Testis (tissue), 3 donors: ENCODE results near the gene CNTRL. TPM values are rescaled to one million over a fixed set of nuclear protein-coding genes. Genes with fewer than 3 reads are reported as not detected.
A peak's percentile ranks its signal among the peaks of the same experiment; 100 is the strongest.

Source experiments
- DNase-seq: peaks from one replicate; pipeline ENCODE4 v3.0.0-alpha.2; 2019
- H3K27ac ChIP-seq, 2 donors: fragments of 200-600 bp; sonication (generic); one replicate each; pipeline ENCODE4 v1.5.1; 2019
- H3K27me3 ChIP-seq: fragments of 200-600 bp; sonication (generic); one replicate; pipeline ENCODE4 v1.5.1; 2019
- H3K36me3 ChIP-seq: fragments of 200-600 bp; sonication (generic); one replicate; pipeline ENCODE4 v1.5.1; 2017; ENCODE audit warnings: low read depth; ENCODE audit errors: missing control alignments
- H3K4me1 ChIP-seq: fragments of 200-600 bp; sonication (generic); one replicate; pipeline ENCODE4 v1.5.1; 2019
- H3K4me3 ChIP-seq, 2 donors: fragments of 200-600 bp; sonication (generic); one replicate each; pipeline ENCODE4 v1.5.1; 2017 to 2019
- H3K9me3 ChIP-seq: fragments of 200-600 bp; sonication (generic); one replicate; pipeline ENCODE4 v1.5.1; 2017
- CTCF ChIP-seq, 3 experiments: fragments of 450-650 bp in 2 of 3; fragments of 200-600 bp in 1 of 3; sonication (generic) in 1 of 3; IDR thresholded peaks; one replicate each; pipeline ENCODE4 v1.5.1; 2016 to 2019; ENCODE audit warnings: antibody characterized with exemption in 3 of 3, mild to moderate bottlenecking in 2 of 3, moderate library complexity in 1 of 3
- POLR2A ChIP-seq: fragments of 450-650 bp; IDR thresholded peaks from one replicate; pipeline ENCODE4 v1.6.1; 2017; ENCODE audit warnings: antibody characterized with exemption, mild to moderate bottlenecking, moderate library complexity
- WGBS, 2 donors: methylation state at CpG; one replicate each; pipeline ENCODE4 v1.1.5; 2018; 5-methylcytosine and 5-hydroxymethylcytosine counted together
- intact Hi-C: fragments of 100-400 bp; cut with DNase I; formaldehyde crosslinking; loops from one replicate; pipeline ENCODE4 v1.15.1; 2023; ENCODE audit warnings: low total_unique reads
- polyA plus RNA-seq: library from polyadenylated mRNA; stranded (reverse); fragments of 350-450 nt; fragmentation: Illumina TruSeq; extraction: RNeasy Lipid Tissue Mini Kit (QIAGEN cat#74804); gene quantifications from one replicate; pipeline ENCODE4 v1.2.3, GENCODE V29; 2014; ENCODE audit warnings: low read depth, low replicate concordance; ENCODE audit not compliant: insufficient read depth
- total RNA-seq, 2 donors: library from RNA; depleted of rRNA; stranded (reverse); fragments of >200 nt; gene quantifications; one replicate each; pipeline ENCODE4 v1.2.3, GENCODE V29; 2016

CNTRL gene
- total and polyA plus RNA-seq, 3 donors from 2014 or later = 42.4 to 94.7 (median 57.7) TPM

- TF ChIP-seq POLR2A (no peak), CTCF (IDR thresholded peaks at IDR 0.05) (no peak)
- Histone ChIP-seq H3K27me3 (no peaks in the 10 kb centered on the region), H3K4me1 (peaks cover 24% of the 10 kb centered on the region), H3K4me3 (no peak overlapping the region), H3K9me3 (no peaks in the 10 kb centered on the region), H3K27ac (no peak overlapping the region), H3K36me3 (no peaks in the 10 kb centered on the region)
- DNase-seq = no peak
- 15 to 26% methylated on average over 4 of the region's 4 CpGs for WGBS, 2 donors
- intact Hi-C loops = no loop called here
Measured at GRCh38 chr9:121198512-121199042, 123.8 kb downstream of the CNTRL start.

- peak overlapping the region in 1 of 2 donors; percentile 6 for H3K27ac ChIP-seq
- H3K9me3 ChIP-seq = no peaks in the 10 kb centered on the region
- H3K27me3 ChIP-seq = no peaks in the 10 kb centered on the region
- TF ChIP-seq POLR2A (no peak), CTCF (IDR thresholded peaks at IDR 0.05) (no peak)
- peak overlapping the region; percentile 95 to 97 for H3K4me3 ChIP-seq
- intact Hi-C loops = no loop called here
- 15 to 16% methylated on average over 2 of the region's 2 CpGs for whole genome bisulfite sequencing, 2 donors
- DNase-seq = no peak
- H3K4me1 ChIP-seq = peaks cover 23% of the 10 kb centered on the region
- H3K36me3 ChIP-seq = no peaks in the 10 kb centered on the region
Measured at GRCh38 chr9:121199921-121200320, 125.2 kb downstream of the CNTRL start.

- TF ChIP-seq POLR2A = no peak
- no peak for TF ChIP-seq CTCF (IDR thresholded peaks at IDR 0.05)
- peak overlapping the region; percentile 95 to 97 for H3K4me3 ChIP-seq
- H3K9me3 ChIP-seq = no peaks in the 10 kb centered on the region
- intact Hi-C loops = no loop called here
- no peaks in the 10 kb centered on the region for H3K27me3 ChIP-seq
- DNase-seq = no peak
- H3K27ac ChIP-seq = peak overlapping the region; percentile 90 to 96
- no peaks in the 10 kb centered on the region for H3K36me3 ChIP-seq
- peaks cover 19% of the 10 kb centered on the region for H3K4me1 ChIP-seq
- WGBS, 2 donors = 14 to 16% methylated on average over 4 of the region's 4 CpGs
Measured at GRCh38 chr9:121200356-121200755, 125.6 kb downstream of the CNTRL start.

- Histone ChIP-seq H3K36me3 (no peaks in the 10 kb centered on the region), H3K4me1 (peaks cover 16% of the 10 kb centered on the region), H3K27ac (peak overlapping the region; percentile 90 to 96), H3K9me3 (no peaks in the 10 kb centered on the region), H3K27me3 (no peaks in the 10 kb centered on the region), H3K4me3 (peak overlapping the region; percentile 95 to 97)
- no peak for TF ChIP-seq CTCF (IDR thresholded peaks at IDR 0.05)
- TF ChIP-seq POLR2A = no peak
- 0 to 1% methylated on average over 5 to 49 of the region's 81 CpGs for WGBS, 2 donors
- intact Hi-C loops = no loop called here
- DNase-seq = peak; percentile 32
Measured at GRCh38 chr9:121201045-121201737, 126.4 kb downstream of the CNTRL start.
